GM13976 (cell line): Measurements from ENCODE around the gene ZFX.

Source experiments
- DNase-seq: peaks from one replicate; pipeline ENCODE4 v3.0.0; 2012; ENCODE audit warnings: low spot score
- CTCF ChIP-seq: IDR thresholded peaks from 2 replicates; pipeline ENCODE4 v1.5.1; 2012; ENCODE audit warnings: borderline replicate concordance, mild to moderate bottlenecking; ENCODE audit not compliant: insufficient read depth; ENCODE audit errors: extremely low read depth, missing control alignments, control extremely low read depth
- in situ Hi-C: fragments of 300-500 bp; cut with MboI; formaldehyde crosslinking; loops from one replicate; pipeline ENCODE4 v1.12.0; 2022; ENCODE audit warnings: low sequenced_read_pairs, mixed read lengths, inconsistent platforms; ENCODE audit not compliant: unreplicated experiment

ZFX gene

DNA sequence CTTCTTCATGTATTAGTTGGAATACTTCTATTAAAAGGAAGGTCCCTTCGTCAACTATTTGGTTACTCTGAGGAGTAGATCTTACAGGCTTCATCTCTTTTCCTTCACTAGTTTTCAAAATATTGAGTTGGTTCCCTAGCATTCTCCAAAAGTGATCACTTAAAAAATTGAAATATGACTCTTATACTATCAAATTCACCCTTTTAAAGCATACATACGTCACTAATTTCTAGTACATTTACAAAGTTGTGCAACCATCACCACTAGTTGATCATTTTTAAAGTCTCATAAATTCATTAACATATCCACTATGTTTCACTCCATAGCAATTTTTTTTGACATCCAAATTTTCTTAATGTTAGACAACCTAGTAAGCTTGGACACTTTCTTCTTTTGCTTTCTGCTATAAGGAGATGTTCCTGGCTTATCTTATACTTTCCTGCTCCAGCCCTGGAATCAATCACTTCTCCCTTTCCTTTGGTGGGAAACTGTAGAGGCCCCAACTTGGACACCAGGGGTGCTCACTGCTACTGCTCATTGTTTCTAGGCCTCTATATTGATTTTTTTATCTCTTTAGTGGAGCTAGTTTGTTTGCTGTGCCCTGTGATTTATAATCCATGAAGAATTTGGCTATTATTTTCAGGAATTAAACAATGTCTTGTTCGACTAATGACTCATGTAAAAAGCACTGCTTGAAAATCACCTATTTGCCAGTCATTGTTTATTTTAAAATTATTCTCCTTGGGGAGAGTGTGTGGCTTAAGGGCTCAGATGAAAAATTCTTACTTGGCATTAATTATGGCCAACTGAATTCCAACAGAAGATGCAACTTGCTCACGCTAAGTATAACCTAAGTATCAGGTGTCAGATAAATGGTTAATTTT is 4.0 kb upstream of the ZFX start:
- TF ChIP-seq CTCF: no peak
- no peak for DNase-seq
- in situ Hi-C loops: no loop called here

- no peak for TF ChIP-seq CTCF
- no peak for DNase-seq
- in situ Hi-C loops: no loop called here
These were observed 3.1 kb upstream of the ZFX start for GRCh38 chrX:24146283-24146949.

GRCh38 chrX:24147165-24147564 is 2.4 kb upstream of the ZFX start:
- no peak for DNase-seq
- no peak for TF ChIP-seq CTCF
- in situ Hi-C loops: no loop called here

- no peak for TF ChIP-seq CTCF
- peak; percentile 37 for DNase-seq
- in situ Hi-C loops: no loop called here
These were observed 1.4 kb upstream of the ZFX start for GRCh38 chrX:24148121-24148520.

- no peak for TF ChIP-seq CTCF
- DNase-seq: no peak
- in situ Hi-C loops: no loop called here
These were observed 786 bp upstream of the ZFX start for GRCh38 chrX:24148535-24149350.

- in situ Hi-C loops: no loop called here
- DNase-seq: peak; percentile 91
- peak; percentile 60 for TF ChIP-seq CTCF
These were observed 692 bp downstream of the ZFX start for GRCh38 chrX:24150051-24150790.
